ES-I3 (cell line): ENCODE results near the gene KAT14.

Experiments used
- H3K36me3 ChIP-seq: 2 replicates; pipeline ENCODE4 v1.6.1; 2013; ENCODE audit warnings: mild to moderate bottlenecking, low read length, control low read depth, moderate library complexity; ENCODE audit not compliant: insufficient read depth
- H3K4me1 ChIP-seq: 2 replicates; pipeline ENCODE4 v1.6.1; 2013; ENCODE audit warnings: mild to moderate bottlenecking, control low read depth, low read length; ENCODE audit not compliant: insufficient read depth
- H3K9ac ChIP-seq: 2 replicates; pipeline ENCODE4 v1.6.1; 2013; ENCODE audit warnings: low read depth, mild to moderate bottlenecking, low read length, moderate library complexity
- H3K9me3 ChIP-seq: 2 replicates; pipeline ENCODE4 v1.6.1; 2013; ENCODE audit warnings: mild to moderate bottlenecking, low read length, moderate library complexity; ENCODE audit not compliant: control insufficient read depth, insufficient read depth

KAT14 gene

DNA sequence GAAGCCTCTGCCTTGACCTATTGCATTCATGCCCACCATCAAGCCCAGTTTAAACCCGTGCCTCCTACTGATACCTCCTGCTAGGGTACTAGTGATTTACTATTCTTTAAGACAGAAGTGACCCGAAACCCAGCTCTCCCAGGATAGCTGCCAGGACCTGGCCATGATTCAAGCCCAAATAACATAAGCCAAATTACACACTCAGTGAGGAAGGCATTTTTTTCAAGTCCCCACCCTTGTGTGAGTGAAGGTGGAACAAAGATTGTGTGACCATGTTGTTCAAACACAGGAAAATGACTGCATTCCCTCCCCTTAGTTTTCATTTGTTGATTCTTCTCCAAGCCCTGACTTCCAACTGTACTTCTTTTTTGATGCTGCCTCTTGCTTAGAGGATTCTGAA, 3.7 kb upstream of the KAT14 start:
- no peaks in the 10 kb centered on the region for H3K36me3 ChIP-seq
- H3K9ac ChIP-seq = no peak overlapping the region
- H3K4me1 ChIP-seq = no peaks in the 10 kb centered on the region
- H3K9me3 ChIP-seq = no peaks in the 10 kb centered on the region

GRCh38 chr20:18138266-18138582, 561 bp downstream of the KAT14 start:
- Histone ChIP-seq H3K9me3 (no peaks in the 10 kb centered on the region), H3K9ac (peak overlapping the region; percentile 92), H3K36me3 (peaks cover 5% of the 10 kb centered on the region; the same call in 1 of the 2 replicates), H3K4me1 (no peaks in the 10 kb centered on the region; the same call in 1 of the 2 replicates)

DNA sequence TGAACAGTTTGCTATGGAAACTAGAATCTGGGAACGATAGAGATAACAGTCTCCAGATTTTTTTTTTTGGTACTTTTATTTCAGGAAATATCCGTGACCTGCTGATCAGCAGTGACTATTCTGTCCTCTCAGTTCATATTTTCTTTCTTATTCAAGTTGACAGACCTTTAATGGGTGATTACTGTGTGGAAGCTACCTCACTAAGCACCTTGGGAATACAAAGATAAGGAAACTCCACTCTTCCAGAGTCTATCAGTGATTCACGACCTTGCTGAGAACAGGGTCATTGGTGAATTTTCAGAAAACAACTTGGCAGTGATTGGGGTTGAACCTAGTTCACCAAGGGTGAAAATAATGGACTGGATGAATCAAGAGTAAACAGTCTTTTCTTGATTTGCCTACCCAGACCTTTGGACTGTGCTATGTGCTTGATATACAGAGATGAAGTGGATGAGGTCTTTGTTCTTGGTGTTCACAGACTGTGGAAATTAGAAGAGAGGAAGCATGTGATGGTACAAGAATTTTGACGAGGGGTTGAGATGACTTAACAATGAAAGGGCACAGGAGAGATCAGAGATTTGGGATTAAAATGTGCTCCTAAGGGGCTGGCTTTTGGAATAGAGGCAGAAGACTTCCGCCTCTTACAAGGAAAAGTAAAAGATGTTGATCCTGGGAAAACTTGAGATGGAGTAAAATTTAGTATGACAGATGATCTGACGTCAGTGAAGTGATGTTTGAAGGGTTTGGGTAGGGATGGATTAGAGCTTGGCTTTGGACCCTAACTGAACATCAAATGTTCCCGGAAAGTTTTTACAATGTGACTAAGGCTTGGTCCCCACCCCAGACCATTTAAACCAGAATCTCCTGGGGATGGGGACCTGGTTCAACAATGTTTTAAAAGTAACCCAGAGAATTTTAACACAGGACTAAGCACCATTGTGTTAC, 1.2 kb downstream of the KAT14 start:
- Histone ChIP-seq H3K9me3 (no peaks in the 10 kb centered on the region), H3K9ac (peak overlapping the region; percentile 92), H3K4me1 (no peaks in the 10 kb centered on the region; the same call in 1 of the 2 replicates), H3K36me3 (peaks cover 5% of the 10 kb centered on the region; the same call in 1 of the 2 replicates)

- H3K9me3 ChIP-seq = no peaks in the 10 kb centered on the region
- H3K9ac ChIP-seq = no peak overlapping the region
- H3K4me1 ChIP-seq = peaks cover 1% of the 10 kb centered on the region; the same call in 1 of the 2 replicates
- peaks cover 5% of the 10 kb centered on the region; the same call in 1 of the 2 replicates for H3K36me3 ChIP-seq
Measured at GRCh38 chr20:18139832-18140231, 2.2 kb downstream of the KAT14 start.

GRCh38 chr20:18144541-18145099, 7.0 kb downstream of the KAT14 start:
- H3K4me1 ChIP-seq = peaks cover 4% of the 10 kb centered on the region; the same call in 1 of the 2 replicates
- H3K9me3 ChIP-seq = no peaks in the 10 kb centered on the region
- H3K36me3 ChIP-seq = peaks cover 5% of the 10 kb centered on the region; the same call in 1 of the 2 replicates
- no peak overlapping the region for H3K9ac ChIP-seq

DNA sequence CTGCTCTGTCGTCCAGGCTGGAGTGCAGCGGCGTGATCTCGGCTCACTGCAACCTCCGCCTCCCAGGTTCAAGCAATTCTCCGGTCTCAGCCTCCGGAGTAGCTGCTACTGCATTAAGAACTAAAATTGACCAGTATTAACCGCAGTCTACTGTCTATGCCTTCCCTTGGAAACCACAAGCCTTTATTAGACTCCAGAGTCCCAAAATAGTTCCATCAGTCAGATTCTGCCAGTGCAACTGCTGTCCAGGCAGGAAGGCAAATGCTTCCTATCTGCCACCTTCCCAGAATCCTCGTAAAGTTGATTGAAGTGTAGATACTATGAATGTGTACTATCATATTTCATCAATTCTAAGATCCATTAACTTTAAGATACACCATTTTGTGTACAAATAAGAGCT, 16.7 kb downstream of the KAT14 start:
- no peaks in the 10 kb centered on the region for H3K4me1 ChIP-seq
- H3K9ac ChIP-seq = no peak overlapping the region
- H3K36me3 ChIP-seq = peaks cover 7% of the 10 kb centered on the region
- H3K9me3 ChIP-seq = no peaks in the 10 kb centered on the region

DNA sequence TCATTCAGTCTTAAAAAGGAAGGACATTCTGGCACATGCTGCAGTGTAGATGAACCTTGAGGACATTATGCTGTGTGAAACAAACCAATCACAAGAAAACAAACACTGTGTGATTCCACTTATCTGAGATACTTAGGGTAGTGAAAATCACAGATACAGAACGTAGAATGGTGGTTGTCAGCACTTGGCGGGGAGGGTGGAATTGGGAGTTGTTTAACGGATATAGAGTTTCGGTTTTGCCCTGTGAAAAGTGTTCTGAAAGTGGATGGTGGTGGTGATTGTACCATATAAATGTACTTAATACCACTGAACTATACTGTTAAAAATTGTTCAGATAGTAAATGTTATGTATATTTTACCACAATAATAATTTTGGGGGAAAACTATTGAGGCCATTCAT, 18.4 kb downstream of the KAT14 start:
- peaks cover 6% of the 10 kb centered on the region for H3K36me3 ChIP-seq

DNA sequence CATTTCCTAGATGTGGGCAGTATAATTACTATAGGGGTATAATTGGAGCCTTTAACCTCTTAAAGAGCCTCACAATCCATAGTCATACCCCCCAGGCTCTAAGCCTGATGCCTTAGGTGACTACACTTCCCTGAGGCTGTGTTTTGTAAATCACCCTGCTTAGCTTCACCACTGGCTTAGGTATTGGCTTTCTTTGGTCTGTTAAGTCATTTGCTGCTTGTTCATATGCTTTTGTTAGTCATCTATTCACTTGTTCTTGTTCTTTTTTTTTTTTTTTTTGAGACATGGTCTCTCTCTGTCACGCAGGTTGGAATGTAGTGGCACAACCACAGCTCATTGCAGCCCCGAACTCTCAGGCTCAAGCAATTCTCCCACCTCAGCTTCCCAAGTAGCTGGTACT, 26.7 kb downstream of the KAT14 start:
- Histone ChIP-seq H3K36me3 (peaks cover 10% of the 10 kb centered on the region), H3K4me1 (peaks cover 23% of the 10 kb centered on the region), H3K9me3 (no peaks in the 10 kb centered on the region), H3K9ac (no peak overlapping the region)

More for the DNA sequence above, 18.4 kb downstream of the KAT14 start:
- Histone ChIP-seq H3K9me3 (no peaks in the 10 kb centered on the region), H3K9ac (no peak overlapping the region), H3K4me1 (no peaks in the 10 kb centered on the region)

GRCh38 chr20:18165553-18165952, 27.9 kb downstream of the KAT14 start:
- Histone ChIP-seq H3K9me3 (no peaks in the 10 kb centered on the region), H3K9ac (no peak overlapping the region), H3K4me1 (peaks cover 23% of the 10 kb centered on the region), H3K36me3 (peaks cover 10% of the 10 kb centered on the region)

GRCh38 chr20:18166241-18166881, 28.7 kb downstream of the KAT14 start:
- H3K9me3 ChIP-seq = no peaks in the 10 kb centered on the region
- H3K9ac ChIP-seq = no peak overlapping the region
- H3K4me1 ChIP-seq = peaks cover 23% of the 10 kb centered on the region
- peaks cover 7% of the 10 kb centered on the region for H3K36me3 ChIP-seq

- Histone ChIP-seq H3K4me1 (peaks cover 23% of the 10 kb centered on the region), H3K9ac (no peak overlapping the region), H3K9me3 (no peaks in the 10 kb centered on the region), H3K36me3 (peaks cover 1% of the 10 kb centered on the region)
Measured at GRCh38 chr20:18166950-18167349, 29.3 kb downstream of the KAT14 start.

- Histone ChIP-seq H3K36me3 (no peaks in the 10 kb centered on the region; the same call in 1 of the 2 replicates), H3K9me3 (no peaks in the 10 kb centered on the region), H3K4me1 (no peaks in the 10 kb centered on the region), H3K9ac (no peak overlapping the region)
Measured at GRCh38 chr20:18172379-18172778, 34.7 kb downstream of the KAT14 start.

DNA sequence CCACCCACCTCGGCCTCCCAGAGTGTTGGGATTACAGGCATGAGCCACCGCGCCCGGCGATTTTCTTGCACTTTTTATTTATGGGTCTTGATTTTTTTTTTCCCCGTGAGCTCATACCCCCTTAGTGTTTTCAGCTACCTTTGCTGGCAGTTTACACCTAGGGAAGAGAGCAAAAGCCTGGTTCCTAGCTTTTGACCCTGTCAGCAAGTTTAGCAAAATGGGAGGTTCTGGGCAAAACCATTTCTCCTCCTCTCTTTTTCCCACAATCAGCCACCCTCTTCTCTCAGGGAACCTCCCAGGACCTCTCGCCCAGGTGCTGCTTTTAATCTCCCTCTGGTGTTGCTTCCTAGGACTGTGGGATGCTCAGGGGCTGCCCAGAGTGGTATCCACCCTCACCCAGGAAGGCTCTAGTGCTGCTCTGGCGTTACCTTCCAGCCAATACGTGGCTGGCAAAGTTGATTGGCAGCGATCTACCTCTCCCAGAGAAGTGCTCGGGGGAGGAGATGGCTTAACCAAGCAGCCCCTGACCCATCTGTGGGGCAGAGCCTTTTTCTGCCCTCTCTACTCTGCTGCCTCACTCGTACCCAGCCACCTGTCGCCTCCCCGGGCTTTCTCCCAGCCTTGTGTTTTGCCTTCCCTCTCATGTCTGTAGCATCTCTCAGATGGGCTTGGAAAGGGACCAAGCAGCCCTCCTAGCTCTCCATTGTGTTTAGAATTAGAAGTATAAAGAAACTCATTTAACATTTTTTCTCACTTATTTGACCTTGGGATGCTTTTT, 37.4 kb downstream of the KAT14 start:
- Histone ChIP-seq H3K36me3 (no peaks in the 10 kb centered on the region; the same call in 1 of the 2 replicates), H3K9me3 (no peaks in the 10 kb centered on the region), H3K4me1 (no peaks in the 10 kb centered on the region), H3K9ac (no peak overlapping the region)

- peaks cover 4% of the 10 kb centered on the region; the same call in 1 of the 2 replicates for H3K9me3 ChIP-seq
- H3K9ac ChIP-seq = no peak overlapping the region
- H3K4me1 ChIP-seq = no peaks in the 10 kb centered on the region
- no peaks in the 10 kb centered on the region; the same call in 1 of the 2 replicates for H3K36me3 ChIP-seq
Measured at GRCh38 chr20:18176318-18176785, 38.7 kb downstream of the KAT14 start.
